GM12801 (cell line): ENCODE measurements around the gene CTXND1.

ENCODE experiments used
- CTCF ChIP-seq: IDR thresholded peaks from one replicate; pipeline ENCODE4 v1.5.1; 2011; ENCODE audit warnings: control low read depth; ENCODE audit not compliant: insufficient read length; ENCODE audit errors: extremely low read depth

The CTXND1 gene

GRCh38 chr15:80251428-80252120, 439 bp downstream of the CTXND1 start:
- TF ChIP-seq CTCF = no peak

- no peak for TF ChIP-seq CTCF
Observed at GRCh38 chr15:80250614-80251427, 1.2 kb downstream of the CTXND1 start.

GRCh38 chr15:80249973-80250372, 2.0 kb downstream of the CTXND1 start:
- TF ChIP-seq CTCF = no peak

GRCh38 chr15:80247320-80247719, 4.7 kb downstream of the CTXND1 start:
- no peak for TF ChIP-seq CTCF

GRCh38 chr15:80246425-80246894, 5.6 kb downstream of the CTXND1 start:
- no peak for TF ChIP-seq CTCF

GRCh38 chr15:80242802-80243201, 9.2 kb downstream of the CTXND1 start:
- TF ChIP-seq CTCF = no peak

- no peak for TF ChIP-seq CTCF
Observed at GRCh38 chr15:80242132-80242769, 9.8 kb downstream of the CTXND1 start.
